Astrocyte (in vitro differentiated cells and primary cell): ENCODE results near the gene TBCB.

ENCODE experiments used
- EZH2 ChIP-seq: IDR thresholded peaks from 2 replicates; pipeline ENCODE4 v1.6.1; 2012; ENCODE audit warnings: mild to moderate bottlenecking, low read length, inconsistent platforms; ENCODE audit not compliant: insufficient read depth
- TF ChIP-seq, protein P1 (sequence below): IDR thresholded peaks from 2 replicates; pipeline ENCODE4 v1.5.1; 2011; ENCODE audit warnings: low read depth, mild to moderate bottlenecking, inconsistent platforms, low read length, moderate library complexity; ENCODE audit not compliant: insufficient read depth

- TF ChIP-seq, protein P1, sequence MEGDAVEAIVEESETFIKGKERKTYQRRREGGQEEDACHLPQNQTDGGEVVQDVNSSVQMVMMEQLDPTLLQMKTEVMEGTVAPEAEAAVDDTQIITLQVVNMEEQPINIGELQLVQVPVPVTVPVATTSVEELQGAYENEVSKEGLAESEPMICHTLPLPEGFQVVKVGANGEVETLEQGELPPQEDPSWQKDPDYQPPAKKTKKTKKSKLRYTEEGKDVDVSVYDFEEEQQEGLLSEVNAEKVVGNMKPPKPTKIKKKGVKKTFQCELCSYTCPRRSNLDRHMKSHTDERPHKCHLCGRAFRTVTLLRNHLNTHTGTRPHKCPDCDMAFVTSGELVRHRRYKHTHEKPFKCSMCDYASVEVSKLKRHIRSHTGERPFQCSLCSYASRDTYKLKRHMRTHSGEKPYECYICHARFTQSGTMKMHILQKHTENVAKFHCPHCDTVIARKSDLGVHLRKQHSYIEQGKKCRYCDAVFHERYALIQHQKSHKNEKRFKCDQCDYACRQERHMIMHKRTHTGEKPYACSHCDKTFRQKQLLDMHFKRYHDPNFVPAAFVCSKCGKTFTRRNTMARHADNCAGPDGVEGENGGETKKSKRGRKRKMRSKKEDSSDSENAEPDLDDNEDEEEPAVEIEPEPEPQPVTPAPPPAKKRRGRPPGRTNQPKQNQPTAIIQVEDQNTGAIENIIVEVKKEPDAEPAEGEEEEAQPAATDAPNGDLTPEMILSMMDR: no peak
- TF ChIP-seq EZH2: no peak
Measured at GRCh38 chr19:36139120-36139472, 23.8 kb downstream of the TBCB start.
